NCI-H1417 treated with DMSO at 0.1 percent for 48 hours (cell line): ENCODE measurements around the gene ALKBH3.

Experiments used
- DNase-seq: peaks from one replicate; lab custom pipeline; 2025; lab: John Stamatoyannopoulos, UW

The ALKBH3 gene

DNA sequence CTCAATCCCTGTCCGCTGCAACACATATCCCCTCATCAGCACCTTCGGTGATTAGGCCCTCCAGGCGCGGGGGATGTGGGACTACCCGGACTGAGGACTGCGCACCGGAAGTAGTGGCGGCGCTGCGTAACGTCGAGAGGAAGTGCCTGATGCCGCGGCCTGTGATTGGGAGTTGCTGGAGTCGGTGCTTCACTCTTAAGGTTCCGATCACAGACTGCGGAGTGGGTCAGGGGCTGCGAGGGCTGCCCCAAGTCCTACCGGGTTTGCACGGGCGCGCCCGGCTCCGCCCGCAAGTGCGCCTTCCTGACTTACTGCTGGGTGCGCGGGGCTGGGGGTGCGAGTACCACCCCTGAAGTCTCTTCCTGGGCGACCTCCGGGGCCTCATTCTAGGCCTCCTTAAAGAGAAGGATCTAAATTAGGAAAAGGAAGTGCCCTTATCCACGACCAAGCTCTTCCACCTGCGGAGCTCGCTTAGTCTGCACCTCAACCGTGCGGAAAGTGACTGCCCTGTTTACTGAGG is at the start of gene ALKBH3:
TSS of gene ALKBH3 (plus strand) at position 192 of the 520 bp plus-strand sequence. CDS start 1,822 bp downstream, outside the sequence.
- DNase-seq = peak; percentile 70

DNA sequence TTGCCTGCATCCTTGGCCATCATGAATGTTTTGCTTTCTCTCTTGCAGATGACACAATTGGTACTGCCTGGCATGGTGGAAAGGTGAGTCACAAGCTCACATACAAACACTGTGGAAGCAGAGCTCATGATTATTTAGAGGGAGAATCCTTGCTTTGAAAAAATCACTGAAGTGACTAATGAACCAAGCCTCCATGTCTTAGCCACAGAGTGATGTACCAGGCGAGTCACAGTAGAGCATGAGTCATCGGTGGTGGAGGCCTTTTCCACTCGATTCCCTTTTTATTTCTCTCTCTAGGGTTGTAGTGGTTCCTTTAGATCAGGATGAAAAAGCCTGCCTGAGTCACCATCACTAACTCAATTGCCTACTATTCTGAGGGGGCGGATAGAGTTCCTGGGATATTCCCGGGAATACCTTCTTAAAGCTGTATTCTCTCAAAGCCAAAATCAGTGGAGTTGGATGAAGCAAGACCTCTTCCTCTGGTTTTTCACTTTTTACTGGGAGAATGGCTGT is 49.6 kb upstream of the ALKBH3 start:
- no peak for DNase-seq

DNA sequence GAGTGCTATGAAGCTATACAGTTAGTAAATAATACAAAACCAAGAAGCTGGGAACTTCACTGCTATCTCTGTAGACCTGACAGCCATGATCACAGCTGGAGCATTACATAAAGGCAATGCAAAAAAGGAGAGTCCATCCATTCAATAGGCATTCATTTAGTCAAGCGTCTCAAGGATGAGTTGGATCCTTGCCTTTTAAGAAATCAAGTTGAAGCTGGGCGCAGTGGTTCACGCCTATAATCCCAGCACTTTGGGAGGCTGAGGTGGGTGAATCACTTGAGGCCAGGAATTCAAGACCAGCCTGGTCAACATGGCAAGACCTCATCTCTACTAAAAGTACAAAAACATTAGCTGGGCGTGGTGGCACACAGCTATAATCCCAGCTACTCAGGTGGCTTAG is 48.1 kb upstream of the ALKBH3 start:
- DNase-seq = no peak

GRCh38 chr11:43833657-43834073 is 47.0 kb upstream of the ALKBH3 start:
- DNase-seq = peak; percentile 33

GRCh38 chr11:43834286-43834685 is 46.3 kb upstream of the ALKBH3 start:
- no peak for DNase-seq

- DNase-seq = no peak
Observed at GRCh38 chr11:43835104-43835503, 45.5 kb upstream of the ALKBH3 start.

- no peak for DNase-seq
Observed at GRCh38 chr11:43837879-43838278, 42.8 kb upstream of the ALKBH3 start.

- DNase-seq = no peak
Observed at GRCh38 chr11:43842021-43842420, 38.6 kb upstream of the ALKBH3 start.

- DNase-seq = no peak
Observed at GRCh38 chr11:43845816-43846215, 34.8 kb upstream of the ALKBH3 start.

GRCh38 chr11:43852057-43852636 is 28.5 kb upstream of the ALKBH3 start:
- no peak for DNase-seq

GRCh38 chr11:43853781-43854180 is 26.9 kb upstream of the ALKBH3 start:
- DNase-seq = no peak

DNA sequence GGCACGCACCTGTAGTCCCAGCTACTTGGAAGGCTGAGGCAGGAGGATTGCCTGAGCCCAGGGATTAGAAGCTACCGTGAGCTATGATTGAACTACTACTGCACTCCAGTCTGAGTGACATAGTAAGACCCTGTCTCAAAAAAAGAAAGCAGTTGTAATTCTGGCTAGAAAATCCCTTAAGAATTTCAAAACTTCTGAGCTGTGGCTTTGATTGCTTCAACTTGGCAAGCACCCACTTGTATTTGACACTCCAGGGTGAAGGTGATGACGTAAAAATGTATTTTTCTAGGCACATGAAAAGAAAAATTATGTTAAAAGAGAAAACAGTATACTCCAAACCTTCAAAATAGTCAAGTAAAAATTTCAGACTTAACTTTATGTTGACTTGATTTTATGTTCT is 23.6 kb upstream of the ALKBH3 start:
- DNase-seq = no peak

GRCh38 chr11:43861141-43861540 is 19.5 kb upstream of the ALKBH3 start:
- no peak for DNase-seq

- no peak for DNase-seq
Observed at GRCh38 chr11:43866520-43866919, 14.1 kb upstream of the ALKBH3 start.

DNA sequence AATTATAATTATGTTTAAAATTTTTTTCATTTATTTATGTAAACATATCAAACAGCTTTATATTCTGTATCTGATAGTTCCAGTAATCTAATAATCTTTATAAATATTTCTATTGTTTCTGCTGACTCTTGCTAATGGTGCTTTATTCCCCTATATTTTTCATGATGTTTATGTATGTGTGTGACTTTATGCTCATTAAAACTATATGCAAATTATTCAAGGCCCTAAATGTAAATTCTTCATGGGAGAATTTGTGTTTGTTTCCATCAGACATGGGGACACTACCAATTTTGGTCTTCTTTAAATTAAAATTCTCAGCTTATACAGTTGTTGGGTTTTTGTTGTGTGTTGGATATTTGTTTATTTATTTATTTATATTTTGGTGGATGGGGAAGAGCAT is 13.7 kb upstream of the ALKBH3 start:
- no peak for DNase-seq

DNA sequence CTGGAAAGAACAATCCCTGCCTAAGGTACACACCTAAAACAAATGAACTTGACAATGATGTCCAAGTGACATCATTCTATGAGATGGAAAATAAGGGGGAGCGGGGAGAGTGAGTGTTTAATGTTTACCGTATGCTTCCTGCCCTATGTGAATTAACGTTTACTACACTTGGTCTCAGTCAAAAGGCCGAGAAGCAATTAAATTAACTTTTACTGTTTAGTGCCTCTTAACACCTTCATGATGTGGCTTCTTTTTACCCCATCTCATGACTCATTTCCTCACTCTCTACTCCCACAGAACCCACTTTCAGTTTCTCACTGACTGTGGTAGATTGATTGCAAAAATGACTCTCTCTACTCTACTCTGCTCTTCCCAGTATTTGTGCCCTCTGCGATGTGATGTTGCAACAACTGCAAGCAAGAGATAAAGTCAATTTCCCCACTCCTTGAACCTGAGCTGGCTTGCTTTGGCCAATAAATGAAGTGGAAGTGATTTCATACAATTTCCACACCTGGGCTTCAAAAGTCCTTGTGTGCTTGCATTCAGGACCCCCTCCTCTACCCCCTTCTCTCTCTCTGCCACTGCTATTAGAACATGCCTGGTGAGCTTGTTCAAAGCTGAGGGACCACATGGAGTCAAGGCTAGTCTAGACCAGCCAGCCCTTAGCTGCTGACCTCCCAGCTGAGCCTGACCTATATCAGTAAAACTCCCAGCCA is 11.6 kb upstream of the ALKBH3 start:
- DNase-seq = no peak

GRCh38 chr11:43871051-43871450 is 9.6 kb upstream of the ALKBH3 start:
- DNase-seq = no peak

- no peak for DNase-seq
Observed at GRCh38 chr11:43872995-43873394, 7.6 kb upstream of the ALKBH3 start.

GRCh38 chr11:43874078-43874477 is 6.6 kb upstream of the ALKBH3 start:
- no peak for DNase-seq

DNA sequence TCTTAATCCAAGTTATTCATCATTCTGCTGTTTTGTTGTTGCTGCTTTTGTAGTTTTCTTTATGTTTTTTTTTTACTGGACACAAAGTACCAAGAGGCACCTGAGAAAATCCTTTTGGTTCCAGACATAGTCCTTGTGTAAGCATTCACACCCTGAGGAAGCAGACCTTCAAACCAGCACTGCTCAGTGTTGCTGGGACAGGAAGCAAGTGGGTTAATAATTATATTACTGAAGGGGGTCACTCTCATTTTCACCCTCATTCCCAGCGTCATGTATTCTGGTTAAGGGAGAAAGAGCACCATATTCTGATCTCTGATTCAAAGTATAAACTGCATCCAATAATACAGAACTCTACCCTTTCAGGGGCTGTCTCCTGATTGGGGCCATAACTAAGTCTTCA is 5.9 kb upstream of the ALKBH3 start:
- DNase-seq = no peak

DNA sequence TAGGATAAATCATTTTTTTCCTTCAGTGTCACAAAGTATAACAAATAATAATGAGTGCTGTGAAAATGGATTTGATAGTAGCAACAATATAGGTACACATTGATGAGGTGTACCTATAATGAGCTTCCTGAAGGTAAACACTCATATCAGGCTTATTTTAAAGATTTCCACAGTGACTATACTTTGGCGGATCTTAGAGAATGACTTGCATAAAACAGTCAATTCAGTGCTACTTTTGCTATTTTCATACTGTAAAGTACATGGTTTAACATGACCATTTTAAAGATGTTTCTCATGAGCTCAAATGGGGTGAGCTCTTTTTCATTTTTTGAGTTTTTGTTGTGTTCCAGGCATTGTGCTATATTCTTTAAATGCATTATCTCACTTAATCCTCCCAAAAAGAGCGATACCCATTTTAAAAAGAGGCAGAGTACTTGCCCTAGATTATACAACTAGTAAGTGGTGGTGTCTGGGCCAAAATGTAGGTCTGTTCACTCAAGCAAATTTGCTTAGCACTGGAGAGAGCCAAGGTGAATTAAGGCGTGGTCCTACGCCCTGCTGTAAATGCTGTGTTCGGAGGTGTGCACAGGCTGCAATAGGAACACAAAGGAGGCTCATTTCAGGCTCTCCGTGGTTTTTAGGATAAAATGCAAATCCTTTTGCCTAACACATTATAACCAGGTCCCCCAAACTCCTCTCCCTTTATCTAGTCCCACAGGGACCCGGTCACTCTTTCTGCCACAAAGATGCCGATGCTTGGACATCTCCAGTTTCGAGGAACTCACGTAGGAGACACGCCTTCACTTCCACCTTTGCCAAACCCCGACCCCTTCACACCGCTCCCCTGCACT is 617 bp upstream of the ALKBH3 start:
- no peak for DNase-seq

- DNase-seq = no peak
Observed at GRCh38 chr11:43892851-43893250, 12.2 kb downstream of the ALKBH3 start.

DNA sequence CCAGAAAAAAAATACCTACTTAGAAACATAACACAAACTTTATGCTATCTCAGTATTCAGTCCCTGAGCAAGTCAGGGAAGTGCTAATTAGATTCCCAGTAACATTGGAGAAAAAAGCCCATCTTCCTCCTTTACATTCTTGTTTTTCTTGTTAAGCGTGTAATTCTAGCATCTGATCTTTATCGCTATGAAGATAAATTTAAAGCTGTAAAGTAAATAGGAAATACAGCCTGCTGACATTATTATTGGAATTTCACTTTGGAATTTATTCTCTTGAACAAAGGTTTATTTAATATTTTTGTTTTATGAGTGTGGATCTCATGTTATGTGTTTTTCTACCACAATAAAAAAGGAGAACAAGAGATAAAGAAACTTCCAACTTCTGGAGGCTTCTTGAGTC is 13.9 kb downstream of the ALKBH3 start:
- DNase-seq = no peak
